GM18868 (cell line): ENCODE data around the gene DYRK3.

Experiments
- ATAC-seq: cut with Tn5 transposase; IDR thresholded peaks from one replicate; pipeline ENCODE4 v1.9.1; 2021; ENCODE audit warnings: mild to moderate bottlenecking, moderate library complexity; ENCODE audit not compliant: unreplicated experiment

The DYRK3 gene

DNA sequence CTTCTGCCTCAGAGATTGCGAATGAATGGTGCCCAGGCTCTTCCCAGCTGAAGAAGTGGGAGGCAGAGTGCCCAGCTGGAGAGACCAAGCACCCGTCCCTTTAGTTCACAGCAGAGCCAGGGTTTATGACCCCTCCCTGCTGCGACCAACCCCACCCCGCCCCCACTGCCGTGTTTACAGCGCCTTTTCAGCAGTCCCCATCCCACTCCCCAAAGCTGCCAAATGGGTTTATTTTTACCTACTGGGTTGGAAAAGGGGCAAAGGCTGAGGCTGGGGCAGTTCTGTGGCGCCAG, 23.6 kb downstream of the DYRK3 start:
- no peak for ATAC-seq

DNA sequence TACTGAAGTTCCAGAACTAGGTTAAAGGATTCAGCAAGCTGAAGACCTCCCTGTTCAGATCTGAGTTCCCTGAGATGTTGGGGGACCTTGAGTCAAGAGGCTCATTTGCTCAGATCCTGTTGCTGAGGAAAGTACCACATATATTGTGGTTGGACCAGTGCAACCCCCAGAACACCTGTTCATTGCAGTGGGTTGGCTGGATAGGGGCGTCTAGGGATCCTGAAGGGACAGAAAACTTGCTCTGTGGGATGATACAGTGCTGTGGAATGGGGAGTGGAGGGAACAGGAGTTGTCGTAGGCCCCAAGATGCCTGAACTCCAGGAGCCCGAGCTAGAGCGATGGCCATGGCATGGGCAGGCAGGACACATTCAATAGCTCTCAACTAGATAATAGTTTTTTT, 24.8 kb downstream of the DYRK3 start:
- no peak for ATAC-seq

DNA sequence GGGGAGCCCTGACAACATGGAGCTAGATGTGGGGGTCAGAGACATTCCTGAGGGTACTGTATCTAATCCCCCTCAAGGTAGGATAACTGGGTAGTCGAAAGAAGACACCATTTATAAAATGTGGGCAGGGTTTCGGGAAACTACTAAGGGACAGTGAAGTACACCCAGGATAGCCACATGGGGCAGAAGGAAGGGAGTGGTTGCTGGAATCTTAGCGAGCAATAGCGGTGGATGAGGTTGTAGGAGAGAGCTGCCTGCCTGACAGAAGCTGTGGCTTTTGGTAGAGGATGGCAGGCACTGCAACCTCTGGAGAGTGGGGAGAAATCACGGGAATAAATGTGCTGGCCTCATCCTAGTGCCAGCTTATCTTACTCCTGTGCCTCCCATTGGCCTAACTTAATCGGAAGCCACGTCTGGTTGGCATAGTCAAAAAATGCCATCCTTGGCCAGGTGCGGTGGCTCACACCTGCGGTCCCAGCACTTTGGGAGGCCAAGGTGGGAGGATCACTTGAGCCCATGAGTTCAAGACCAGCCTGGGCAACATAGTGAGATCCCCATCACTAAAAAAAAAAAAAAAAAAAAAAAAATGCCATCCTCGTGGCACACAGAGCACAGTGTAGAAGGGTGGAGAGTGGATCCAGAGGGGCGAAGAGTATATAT, 26.0 kb downstream of the DYRK3 start:
- ATAC-seq = no peak

DNA sequence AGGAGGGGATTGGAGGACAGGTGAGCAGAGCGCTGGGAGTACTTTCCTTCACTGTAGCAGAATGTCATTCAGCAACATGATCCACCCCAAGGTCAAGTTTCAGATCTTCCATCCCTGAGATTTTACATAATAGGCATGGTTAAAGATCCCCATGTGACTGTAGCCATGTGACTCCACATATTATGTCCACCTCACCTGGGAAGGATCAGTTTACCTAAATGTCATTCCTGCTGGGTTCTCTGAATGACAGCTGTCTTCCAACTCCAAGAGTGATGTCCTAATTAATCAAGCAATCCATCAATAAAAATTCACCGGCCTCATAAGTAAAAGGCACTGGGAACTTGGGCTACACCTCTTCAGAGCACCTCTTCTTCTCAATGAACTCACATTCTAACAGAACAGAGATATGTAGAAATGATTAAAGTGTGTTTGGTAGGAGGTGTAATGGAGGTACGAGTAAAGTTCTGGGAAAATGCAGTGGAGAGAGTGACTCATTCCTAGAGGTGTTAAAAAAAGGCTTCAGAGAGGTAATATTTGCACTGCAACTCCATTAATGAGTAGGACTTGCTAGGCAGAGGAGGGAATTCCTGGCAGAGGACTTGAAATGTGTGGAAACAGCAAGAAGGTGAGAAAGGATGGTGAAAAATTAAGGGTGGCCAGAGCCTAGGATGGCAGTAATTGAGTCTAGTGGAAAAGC, 27.2 kb downstream of the DYRK3 start:
- ATAC-seq = no peak

DNA sequence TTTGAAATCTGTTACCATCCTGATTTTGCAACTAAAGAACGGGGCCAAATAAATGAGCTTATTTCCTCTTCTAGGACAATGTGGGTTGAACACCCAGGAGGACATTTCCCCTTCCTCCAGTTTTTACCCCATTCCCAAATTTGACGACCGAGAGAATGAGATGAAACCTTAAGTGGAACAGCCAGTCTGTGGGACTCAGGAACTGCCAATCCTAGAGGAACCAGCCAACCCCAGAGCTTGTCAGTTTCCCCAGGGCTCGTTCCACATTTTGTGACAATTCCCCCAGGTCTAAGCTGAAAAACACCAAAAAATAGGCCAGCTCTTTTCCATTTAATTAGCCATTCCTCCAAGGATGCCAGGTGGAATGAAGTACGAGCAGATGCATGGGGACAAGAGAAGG, 28.0 kb downstream of the DYRK3 start:
- ATAC-seq = no peak

DNA sequence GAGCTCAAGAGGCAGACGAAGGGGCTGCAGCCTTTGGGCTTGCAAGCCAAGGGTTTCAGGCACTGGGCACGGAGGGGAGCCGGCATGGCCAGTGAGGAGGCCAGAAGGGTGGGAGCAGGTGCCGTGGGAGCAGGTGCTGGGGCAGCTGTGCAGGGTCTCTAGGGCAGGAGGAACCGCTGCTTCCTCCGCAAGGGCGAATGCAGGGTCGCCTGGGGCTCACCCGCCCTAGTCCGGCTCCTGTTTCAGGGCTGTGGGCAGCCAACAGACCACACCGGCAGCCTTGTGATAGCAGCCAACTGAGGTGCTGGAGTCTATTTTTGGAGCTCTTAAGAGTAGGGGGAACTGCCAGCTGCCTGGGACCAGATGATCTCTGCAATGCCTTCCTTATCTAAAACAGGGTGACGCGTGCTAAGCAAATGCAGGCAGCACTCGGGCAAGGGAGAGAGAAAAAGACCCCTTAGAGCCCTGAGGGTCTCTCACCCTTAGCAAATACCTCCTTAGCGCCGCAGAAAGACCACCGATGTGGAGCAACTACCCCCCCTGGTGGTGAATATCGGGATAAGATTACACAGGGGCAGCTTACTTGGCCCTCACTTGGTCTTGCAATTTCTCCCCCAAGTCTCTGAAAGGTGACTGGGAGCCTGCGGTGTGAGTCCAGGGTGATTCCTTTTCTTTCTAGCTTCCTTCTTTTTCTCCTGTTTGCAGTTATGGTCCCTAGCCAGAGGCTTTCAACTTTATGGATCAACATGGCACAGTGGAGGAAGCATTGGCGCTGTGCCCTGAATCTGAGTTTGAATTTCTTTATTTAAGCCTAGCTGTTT, 28.7 kb downstream of the DYRK3 start:
- ATAC-seq = peak; percentile 72

DNA sequence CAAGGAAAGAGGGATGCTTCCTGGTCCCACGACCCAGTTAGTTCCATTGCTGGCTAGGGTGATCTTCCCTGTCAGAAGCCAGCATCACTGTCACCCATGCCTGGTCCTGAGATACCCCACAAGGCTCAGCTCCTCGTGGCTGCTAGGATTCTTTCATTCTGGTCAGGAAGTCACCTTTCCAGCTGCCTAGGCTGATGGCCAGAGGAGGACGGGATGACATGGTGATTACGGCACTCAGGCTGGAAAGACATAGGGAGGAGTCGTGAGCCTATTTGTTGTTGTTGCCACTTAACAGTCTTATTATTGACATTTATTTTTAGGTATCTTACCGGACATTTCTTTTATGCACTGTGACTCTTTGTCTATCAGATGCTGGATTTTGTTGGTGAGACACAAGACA, 29.4 kb downstream of the DYRK3 start:
- ATAC-seq = no peak

DNA sequence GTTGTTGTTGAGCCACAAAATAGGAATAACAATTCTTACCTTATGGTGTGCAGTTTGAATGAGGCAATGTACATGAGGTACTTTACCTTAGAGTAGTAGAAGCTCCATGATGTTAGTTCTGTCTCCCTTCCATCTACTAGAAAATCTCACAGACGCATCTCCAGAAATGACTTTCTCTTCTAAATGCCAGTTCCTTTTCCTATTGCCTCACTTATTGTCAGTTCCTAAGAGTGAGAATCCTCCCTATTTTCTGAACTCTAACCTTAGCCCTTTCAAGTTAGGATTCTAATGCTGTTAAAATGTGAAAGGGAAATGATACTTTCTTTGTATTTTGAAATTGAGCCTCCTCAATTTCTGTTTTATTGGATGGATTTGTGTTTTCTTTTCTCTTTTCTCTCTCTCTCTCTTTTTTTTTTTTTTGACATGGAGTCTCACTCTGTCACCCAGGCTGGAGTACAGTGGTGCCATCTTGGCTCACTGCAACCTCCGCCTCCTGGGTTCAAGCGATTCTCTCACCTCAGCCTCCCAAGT, 30.8 kb downstream of the DYRK3 start:
- ATAC-seq = no peak

DNA sequence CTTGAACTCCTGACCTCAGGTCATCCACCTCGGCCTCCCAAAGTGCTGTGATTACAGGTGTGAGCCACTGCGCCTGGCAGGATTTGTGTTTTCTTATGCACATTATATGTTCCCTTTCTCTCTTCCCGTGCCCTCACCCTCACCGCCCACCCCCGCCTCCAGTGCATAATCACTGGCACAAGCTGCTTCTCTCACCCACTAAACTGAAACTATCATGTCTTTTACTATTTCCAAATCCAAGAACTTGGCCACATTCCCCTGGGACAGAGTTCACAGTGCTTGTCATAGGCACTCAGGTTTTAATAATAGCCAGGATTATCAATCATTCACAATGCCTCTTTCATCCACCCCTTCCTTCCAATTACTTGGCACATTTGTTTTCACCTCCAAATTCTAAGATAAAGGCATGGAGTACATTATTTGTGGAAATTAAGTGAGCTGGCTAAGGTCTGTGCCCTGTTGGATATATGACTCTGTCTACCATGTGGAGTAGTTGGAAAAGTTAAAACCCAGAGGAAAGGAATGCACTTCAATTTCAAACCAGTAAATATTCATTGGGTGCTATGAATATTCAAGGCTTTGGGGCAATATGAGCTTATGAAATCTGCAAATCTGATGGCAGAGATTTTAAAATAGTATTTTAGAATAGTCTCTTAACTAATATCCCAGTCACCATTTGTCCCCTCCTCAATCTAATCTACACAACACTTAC, 31.8 kb downstream of the DYRK3 start:
- ATAC-seq = no peak

DNA sequence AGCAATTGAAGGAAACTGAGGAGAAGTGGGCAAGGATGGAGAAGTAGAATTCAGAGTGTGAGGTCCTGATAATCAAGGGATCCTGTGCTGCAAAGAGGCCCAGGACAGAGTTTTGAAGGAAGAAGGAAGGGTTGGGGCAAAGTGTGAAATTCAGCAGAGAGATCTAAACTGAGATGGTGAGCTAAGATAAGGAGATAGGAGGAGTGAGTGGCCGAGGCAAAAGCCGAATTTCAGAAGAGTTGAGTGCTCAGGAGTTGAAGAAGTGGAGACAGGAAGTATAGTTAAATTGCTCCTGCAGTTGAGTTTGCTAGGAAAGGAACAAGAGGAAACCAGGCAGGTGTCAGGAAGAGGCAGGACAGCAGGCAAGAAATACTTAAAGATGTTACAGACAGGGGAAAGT, 33.0 kb downstream of the DYRK3 start:
- no peak for ATAC-seq

DNA sequence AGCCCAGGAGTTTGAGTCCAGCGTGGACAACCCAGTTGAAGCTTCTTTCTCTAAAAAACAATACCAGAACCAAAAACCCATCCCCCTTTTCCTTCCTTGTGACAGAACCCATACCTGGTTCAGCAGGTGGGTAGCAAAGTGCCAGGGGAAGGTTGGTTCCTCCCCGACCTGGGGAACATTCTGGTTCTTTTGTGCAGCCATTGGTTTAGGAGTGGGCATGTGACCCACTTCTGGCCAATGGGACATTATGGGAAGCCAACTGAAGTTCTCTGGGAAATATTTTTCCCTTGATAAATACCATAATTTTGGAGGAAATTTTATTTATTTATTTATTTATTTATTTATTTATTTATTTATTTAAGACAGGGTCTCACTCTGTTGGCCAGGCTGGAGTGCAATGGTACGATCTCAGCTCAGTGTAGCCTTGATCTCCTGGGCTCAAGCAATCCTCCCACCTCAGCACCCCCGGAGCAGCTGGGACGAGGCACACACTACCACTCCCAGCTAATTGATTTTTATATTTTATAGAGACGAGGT, 33.6 kb downstream of the DYRK3 start:
- ATAC-seq = no peak

DNA sequence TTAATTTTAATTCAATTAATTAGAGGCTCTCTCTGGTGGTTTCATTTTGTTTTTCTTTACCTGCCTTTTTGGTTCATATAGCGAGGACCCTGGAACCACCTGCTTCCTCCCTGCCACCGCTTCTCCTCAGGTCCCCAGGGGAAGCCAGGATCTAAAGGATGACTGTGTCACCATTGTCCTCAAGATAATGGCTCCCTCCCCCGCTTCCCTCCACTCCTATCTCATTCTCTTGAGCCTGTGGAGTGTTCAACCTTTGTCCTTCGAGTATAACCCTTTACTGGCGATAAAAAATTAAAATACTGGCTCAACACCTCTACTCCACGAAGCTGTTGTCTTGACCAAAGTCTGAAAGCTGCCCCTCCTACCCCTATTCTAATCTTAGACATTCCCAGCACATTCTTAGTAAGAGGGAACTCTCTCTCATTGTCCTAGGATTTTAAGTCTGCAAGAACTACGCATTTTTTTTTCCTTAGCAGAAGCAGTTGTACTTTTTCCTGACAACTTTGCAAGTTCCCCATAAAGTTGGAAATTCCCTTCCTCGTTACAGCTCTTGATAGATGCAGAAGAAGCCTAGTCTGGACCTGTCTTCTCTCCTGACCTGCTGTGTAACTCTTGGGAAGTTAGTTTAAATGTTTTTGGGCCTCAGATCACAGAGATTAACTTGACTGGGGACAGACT, 36.8 kb downstream of the DYRK3 start:
- ATAC-seq = no peak

DNA sequence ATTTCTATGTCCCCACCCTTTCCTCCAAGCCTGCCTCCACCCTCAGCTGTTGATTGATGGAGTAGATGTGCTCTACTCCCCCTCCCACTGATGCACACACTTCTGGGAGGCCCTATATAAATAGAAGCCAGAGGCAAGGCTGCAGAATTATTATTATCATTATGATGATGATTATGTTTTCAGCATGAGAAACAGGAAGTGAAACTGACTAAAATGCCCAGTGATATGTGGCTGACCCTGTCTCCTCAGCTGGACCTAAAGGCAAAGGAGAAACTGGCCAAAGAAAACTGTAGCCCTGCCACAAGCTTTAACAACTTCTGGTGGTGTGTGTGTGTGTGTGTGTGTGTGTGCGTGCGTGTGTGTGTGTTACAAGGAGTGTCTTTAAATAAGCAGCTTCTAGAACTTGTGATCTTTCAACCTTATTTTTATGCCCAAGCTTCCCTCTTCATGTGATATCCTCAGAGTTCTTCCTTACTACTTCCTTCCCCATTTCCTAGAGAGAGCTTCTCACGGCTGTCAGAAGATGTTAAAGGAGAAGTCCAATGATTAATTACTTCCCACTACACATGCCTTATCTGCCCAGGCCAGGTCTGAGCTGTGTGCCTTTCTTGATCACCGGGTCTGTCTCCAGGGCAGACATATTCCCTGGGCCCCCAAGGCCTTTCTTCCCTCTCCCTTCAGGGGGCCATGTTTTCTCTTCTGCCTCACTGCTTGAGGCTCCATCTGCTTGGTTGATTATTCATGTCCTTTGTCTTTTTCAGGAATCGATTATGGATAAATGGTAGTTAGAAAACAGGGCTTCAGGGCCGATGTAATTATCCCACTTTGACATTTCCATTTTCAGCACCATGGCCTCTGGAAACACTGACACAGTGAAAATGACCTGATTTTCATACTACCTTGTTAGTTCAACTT, 37.8 kb downstream of the DYRK3 start:
- no peak for ATAC-seq

DNA sequence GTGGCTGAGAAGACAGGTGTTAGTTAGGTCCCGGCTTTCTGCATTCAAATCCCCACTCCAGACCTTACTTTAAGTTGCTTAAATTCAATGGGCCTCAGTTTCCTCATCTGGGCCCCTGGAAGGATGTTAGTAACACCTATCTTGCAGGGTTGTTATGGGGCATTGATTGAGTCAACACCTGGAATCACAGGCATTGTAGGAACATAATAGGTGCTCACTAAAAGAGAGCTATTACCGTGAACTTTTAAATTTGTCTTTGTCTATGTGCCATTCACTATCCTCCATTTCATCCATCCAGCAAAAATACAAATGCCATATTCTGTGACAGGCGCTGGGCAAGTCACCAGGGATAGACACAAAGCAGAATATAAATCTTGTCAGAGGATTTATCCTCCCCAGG, 38.9 kb downstream of the DYRK3 start:
- no peak for ATAC-seq

DNA sequence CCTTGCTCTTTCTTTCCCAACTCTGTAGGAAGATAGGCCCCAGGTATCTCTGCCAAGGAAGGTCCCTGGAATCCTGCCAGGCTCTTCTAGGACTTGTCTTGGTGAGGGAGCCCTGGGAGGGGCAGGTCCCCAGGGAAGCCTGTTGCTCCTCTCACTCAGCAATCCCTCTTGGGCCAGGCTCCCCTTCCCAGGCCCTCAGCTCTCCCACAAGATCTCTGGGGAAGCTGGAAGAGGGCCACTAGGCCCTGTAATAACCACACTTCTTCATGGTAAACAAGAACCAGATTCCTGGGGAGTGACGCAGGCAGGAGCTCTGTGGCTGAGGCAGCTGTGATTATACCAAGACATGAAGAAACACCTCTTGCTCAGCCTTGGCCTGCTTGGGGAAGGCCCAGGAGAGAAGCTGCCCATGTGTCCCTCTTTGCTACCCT, 39.4 kb downstream of the DYRK3 start:
- ATAC-seq = no peak

DNA sequence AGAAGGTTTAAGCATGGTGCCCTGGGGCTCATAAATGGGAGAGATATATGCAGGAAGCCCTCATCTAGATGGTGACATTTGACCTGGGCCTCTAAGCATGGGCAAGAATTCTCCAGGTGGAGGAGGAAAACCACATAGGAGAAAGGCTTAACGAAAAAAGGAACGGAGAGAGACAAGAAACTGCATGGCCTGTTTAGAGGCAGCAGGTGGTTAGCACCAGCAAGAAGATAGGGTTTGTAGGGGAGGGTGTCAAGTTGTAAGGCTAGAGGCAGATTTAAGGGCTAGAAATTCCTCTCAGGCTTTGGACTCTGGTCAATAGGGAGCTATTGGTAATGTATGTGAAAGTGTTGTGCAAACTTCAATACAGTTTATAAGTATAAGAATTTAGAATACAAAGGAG, 41.2 kb downstream of the DYRK3 start:
- ATAC-seq = no peak

DNA sequence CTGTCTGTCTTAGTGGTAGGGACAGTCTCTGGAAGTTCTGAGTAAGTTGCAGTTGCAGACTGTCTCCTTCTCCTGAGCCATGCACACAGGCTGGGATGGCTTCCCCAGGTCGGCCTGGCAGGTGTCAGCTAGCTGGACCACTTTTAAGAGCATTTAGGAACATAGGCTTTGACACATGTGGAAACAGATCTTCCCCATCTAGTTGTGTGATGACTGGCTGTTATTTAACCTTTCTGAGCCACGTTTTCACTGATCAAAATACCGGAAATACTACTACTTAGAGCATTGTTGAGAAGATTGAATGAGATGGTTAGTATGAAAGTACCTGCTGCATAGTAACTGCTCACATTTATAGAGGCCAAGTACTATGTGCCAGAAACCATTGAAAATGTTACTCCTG, 43.2 kb downstream of the DYRK3 start:
- ATAC-seq = peak; percentile 50

DNA sequence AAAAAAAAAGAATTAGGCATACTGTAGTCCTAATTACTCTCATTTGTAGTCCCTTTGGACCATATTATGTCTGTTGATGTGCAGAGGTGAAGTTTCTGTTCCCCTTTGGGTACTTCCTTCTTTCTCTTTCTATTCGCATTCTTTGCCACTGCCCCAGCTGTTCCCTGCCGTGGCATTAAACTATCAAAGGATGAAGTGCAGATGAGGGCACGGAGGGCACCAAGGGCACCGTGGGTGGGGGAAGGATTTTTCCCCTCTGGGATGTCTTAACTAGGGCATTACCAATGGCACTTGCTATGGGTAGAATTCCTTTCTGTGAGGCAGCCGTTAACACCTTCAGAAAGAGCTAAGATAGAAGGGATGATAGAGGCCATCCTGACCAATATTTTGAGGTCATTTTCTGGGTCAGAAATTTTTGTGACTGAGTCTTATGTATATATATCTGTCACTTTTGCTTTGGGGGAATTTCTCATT, 44.4 kb downstream of the DYRK3 start:
- peak; percentile 76 for ATAC-seq

DNA sequence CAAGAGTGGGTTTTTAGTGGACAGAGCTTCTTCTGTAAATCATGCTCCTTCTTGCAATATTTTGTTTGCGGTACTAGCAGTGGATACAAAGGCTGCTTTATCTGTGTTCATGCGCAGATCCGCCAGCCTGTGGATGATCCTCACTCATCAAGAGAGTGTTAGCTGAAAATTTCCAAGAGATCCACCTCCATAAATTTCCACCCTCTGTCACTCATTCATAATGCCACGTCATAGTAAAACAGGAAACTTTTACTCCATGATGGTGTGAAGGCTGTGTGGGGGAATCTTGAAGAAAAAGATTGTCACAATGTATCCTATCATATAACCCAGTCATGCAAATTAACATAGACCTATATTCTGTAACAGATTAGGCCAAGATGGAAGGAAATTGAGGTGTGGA, 44.9 kb downstream of the DYRK3 start:
- ATAC-seq = no peak
